ENCODE data around the gene CNMD.

Gene CNMD

DNA sequence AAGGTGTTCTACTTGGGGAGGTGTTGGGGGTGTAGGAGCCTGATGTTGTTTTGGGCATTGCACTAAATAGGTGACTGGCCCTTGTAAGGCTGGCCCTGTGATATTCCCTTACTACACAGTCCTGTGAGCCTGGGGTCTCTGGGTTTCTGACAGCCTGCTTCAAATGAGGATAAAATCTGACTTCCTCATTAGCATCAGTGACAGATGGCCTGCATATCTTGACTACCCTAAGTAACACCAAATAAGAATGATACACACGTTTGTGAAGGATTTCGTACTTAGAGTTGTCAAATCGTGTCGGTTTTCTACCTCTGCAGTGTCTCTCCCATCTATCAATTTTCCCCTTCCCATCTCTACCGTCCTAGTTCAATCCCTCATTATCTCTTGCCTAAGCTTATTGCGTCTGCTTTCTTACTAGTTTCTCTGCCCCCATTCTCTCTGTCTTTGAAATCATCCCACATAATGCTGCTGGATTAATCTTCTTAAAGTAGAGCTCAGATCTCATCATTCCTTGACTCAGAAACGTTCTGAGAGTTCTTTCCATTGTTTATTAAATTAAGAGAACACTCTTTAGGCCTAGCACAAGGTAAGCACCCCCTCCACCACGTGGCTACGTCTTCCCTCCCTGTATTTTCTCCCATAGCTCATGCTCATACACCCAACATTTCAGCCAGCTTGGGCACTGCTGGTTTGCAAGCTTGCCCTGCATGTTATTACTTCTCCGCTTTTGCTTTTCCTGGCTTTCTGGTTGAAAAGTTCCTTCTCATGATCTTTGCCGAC, 26.2 kb upstream of the CNMD start:
- no peak for TF ChIP-seq ZFX (IDR thresholded peaks at IDR 0.05)
- TF ChIP-seq, protein P1, sequence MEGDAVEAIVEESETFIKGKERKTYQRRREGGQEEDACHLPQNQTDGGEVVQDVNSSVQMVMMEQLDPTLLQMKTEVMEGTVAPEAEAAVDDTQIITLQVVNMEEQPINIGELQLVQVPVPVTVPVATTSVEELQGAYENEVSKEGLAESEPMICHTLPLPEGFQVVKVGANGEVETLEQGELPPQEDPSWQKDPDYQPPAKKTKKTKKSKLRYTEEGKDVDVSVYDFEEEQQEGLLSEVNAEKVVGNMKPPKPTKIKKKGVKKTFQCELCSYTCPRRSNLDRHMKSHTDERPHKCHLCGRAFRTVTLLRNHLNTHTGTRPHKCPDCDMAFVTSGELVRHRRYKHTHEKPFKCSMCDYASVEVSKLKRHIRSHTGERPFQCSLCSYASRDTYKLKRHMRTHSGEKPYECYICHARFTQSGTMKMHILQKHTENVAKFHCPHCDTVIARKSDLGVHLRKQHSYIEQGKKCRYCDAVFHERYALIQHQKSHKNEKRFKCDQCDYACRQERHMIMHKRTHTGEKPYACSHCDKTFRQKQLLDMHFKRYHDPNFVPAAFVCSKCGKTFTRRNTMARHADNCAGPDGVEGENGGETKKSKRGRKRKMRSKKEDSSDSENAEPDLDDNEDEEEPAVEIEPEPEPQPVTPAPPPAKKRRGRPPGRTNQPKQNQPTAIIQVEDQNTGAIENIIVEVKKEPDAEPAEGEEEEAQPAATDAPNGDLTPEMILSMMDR (conservative IDR thresholded peaks at IDR 0.05) = no peak
- no peak overlapping the region for H3K27ac ChIP-seq

DNA sequence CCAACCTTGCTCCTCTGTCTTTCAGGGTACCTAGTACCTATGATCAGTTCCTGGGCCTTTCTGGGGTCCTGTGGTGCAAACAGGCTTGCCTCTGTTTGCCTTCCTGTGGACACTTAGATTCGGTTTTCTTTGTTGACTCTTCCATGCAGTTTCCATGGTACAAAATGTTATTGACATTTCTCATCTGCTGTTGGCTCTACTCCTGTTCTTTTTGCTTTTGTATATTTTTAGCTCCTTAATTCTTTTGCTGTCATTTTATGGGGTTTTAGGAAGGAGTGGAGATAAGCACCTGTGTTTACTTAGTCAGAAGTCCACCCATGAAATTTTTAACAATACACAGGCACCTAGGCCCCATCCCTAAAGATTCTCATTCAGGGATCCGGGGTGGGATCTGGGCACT, 20.5 kb upstream of the CNMD start:
- no peak for TF ChIP-seq ZFX (IDR thresholded peaks at IDR 0.05)
- TF ChIP-seq, protein P1 (conservative IDR thresholded peaks at IDR 0.05) = no peak
- H3K27ac ChIP-seq = peak overlapping the region; percentile 81

DNA sequence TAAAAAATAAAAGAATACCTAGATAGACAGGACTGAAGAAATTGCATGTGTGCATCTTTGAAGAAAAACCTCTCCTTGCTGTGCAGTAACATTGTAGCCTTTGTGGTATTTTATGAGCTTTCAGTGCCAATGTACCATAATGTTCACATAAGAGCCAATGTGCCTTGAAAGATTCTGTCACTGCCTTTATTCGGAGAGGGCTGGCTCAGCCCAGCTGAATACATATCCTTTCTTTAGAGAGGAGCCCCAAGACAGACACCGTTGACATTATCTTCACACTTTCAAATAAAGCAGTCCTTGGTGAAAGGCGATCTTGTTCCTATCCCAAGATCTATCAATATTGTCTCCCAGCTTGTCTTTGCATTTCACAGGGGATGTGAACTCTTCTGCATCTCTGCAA, 18.5 kb upstream of the CNMD start:
- TF ChIP-seq, protein P1 (conservative IDR thresholded peaks at IDR 0.05) = no peak
- no peak for TF ChIP-seq ZFX (IDR thresholded peaks at IDR 0.05)
- no peak overlapping the region for H3K27ac ChIP-seq

DNA sequence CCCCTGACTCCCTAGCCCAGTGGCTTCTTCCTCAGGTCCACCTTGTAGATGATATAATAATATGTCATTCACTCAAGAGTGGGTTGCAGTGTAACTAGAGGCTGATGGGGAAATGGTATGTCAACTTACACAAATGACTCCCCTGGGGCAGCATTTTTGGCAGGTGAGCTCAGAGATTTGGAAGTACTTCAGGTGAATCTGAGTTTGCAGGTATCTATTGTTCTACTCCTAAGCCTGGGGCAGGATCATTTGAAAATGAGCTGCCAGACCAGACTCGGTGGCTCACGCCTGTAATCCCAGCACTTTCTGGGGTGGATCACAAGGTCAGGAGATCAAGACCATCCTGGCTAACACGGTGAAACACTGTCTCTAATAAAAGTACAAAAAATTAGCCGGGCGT, 11.6 kb upstream of the CNMD start:
- TF ChIP-seq ZFX (IDR thresholded peaks at IDR 0.05) = no peak
- TF ChIP-seq, protein P1 (conservative IDR thresholded peaks at IDR 0.05) = no peak
- no peak overlapping the region for H3K27ac ChIP-seq

DNA sequence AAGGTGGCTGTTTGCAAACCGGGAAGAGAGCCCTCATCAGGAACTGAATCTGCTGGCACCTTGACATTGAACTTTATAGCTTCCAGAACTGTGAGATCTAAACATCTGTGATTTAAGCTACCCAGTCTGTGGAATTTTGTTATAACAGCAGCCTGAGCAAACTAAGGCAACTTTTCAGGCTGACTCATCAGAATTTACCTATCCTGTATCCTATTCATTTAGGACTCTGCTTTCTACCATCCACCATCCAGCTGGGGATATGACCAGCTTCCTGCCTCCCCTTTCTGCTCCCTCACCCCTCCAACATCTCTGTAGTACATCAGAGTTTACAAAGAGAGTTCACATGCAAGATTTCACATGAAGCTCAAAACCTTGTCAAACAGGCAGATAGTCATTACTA, 11.1 kb upstream of the CNMD start:
- no peak for TF ChIP-seq ZFX (IDR thresholded peaks at IDR 0.05)
- TF ChIP-seq, protein P1 (conservative IDR thresholded peaks at IDR 0.05) = no peak
- no peak overlapping the region for H3K27ac ChIP-seq

DNA sequence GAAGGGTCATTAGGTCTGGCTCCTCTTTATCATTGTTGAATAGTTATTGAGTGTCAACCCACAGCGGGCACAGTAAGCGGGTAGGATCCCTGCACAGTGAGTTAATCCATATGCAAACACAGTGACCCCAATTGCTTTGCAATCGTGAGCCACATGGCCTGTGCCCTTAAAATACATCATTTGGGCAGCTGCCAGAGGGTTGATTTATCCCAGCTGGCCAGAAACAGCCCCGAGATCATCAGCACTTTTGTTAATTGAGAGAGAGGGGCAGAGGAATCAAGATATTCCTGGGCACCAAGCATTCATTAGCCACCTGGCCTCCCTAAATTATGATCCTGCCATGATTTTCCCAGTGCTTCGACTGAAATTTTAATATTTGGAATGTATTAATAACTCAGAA, 9.8 kb upstream of the CNMD start:
- TF ChIP-seq ZFX (IDR thresholded peaks at IDR 0.05) = no peak
- TF ChIP-seq, protein P1 (conservative IDR thresholded peaks at IDR 0.05) = no peak
- H3K27ac ChIP-seq = no peak overlapping the region

DNA sequence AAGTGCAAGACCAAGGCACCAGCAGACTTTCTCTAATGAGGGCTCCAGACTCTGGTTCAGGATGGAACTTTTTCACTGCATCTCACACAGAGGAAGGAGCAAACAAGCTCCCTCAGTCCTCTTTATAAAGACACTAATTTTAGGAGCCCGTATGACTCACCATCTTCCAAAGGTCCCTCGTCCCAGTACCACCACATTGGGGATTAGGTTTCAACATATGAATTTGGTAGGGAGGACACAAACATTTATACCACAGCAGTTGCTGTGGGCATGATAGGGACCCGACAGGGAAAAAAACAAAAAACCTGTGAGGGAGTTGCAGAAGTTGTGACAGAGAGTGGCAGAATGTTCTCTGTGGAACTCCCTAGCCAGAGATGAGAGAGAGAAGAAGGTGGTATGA, 6.5 kb upstream of the CNMD start:
- TF ChIP-seq, protein P1 (conservative IDR thresholded peaks at IDR 0.05) = no peak
- no peak for TF ChIP-seq ZFX (IDR thresholded peaks at IDR 0.05)
- no peak overlapping the region for H3K27ac ChIP-seq
